OCI-LY1 (cell line): ENCODE data around the gene POC1A.

Experiments
- H2AFZ ChIP-seq: fragments of 200-600 bp; sonication (generic), shearing (Covaris generic); 2 replicates; pipeline ENCODE4 v1.6.0; 2014; ENCODE audit warnings: antibody characterized with exemption, mild to moderate bottlenecking, low read length
- H3F3A ChIP-seq: fragments of 200-600 bp; sonication (generic), shearing (Covaris generic); 2 replicates; pipeline ENCODE4 v1.6.0; 2014; ENCODE audit warnings: mild to moderate bottlenecking, antibody characterized with exemption, low read length, moderate library complexity; ENCODE audit not compliant: insufficient read depth
- H3K27ac ChIP-seq: fragments of 200-600 bp; sonication (generic); 2 replicates; pipeline ENCODE4 v1.5.1; 2014; ENCODE audit warnings: low read length, mixed run types, mild to moderate bottlenecking, low read depth; ENCODE audit not compliant: poor library complexity, severe bottlenecking
- H3K27me3 ChIP-seq: fragments of 200-600 bp; sonication (generic); 2 replicates; pipeline ENCODE4 v1.6.0; 2014; ENCODE audit warnings: antibody characterized with exemption, mild to moderate bottlenecking, low read length, moderate library complexity; ENCODE audit not compliant: insufficient read depth
- H3K36me3 ChIP-seq: fragments of 200-600 bp; sonication (generic); 2 replicates; pipeline ENCODE4 v1.6.1; 2014; ENCODE audit warnings: mild to moderate bottlenecking, antibody characterized with exemption, low read length, moderate library complexity, mixed read lengths; ENCODE audit not compliant: insufficient read depth
- H3K4me1 ChIP-seq: fragments of 200-600 bp; sonication (generic); 2 replicates; pipeline ENCODE4 v1.5.1; 2014; ENCODE audit warnings: mild to moderate bottlenecking, low read length, moderate library complexity; ENCODE audit not compliant: insufficient read depth, severe bottlenecking
- H3K4me2 ChIP-seq: fragments of 200-600 bp; sonication (generic), shearing (Covaris generic); 2 replicates; pipeline ENCODE4 v1.6.1; 2014; ENCODE audit warnings: low read length
- H3K4me3 ChIP-seq: fragments of 200-600 bp; sonication (generic); 2 replicates; pipeline ENCODE4 v1.5.1; 2014; ENCODE audit warnings: low read length, low read depth, mild to moderate bottlenecking, mixed read lengths; ENCODE audit not compliant: poor library complexity, severe bottlenecking
- H3K79me2 ChIP-seq: fragments of 200-600 bp; shearing (Covaris generic); 2 replicates; pipeline ENCODE4 v1.6.1; 2016; ENCODE audit warnings: mixed run types, low read length, mixed read lengths; ENCODE audit not compliant: insufficient read depth
- H3K9ac ChIP-seq: fragments of 200-600 bp; sonication (generic), shearing (Covaris generic); 2 replicates; pipeline ENCODE4 v1.6.1; 2014; ENCODE audit warnings: mild to moderate bottlenecking, low read length, mixed read lengths
- H3K9me2 ChIP-seq: fragments of 200-600 bp; sonication (generic), shearing (Covaris generic); 2 replicates; pipeline ENCODE4 v1.6.1; 2014; ENCODE audit warnings: low read depth, mild to moderate bottlenecking, low read length, mixed read lengths
- H3K9me3 ChIP-seq: fragments of 200-600 bp; shearing (Covaris generic); 2 replicates; pipeline ENCODE4 v1.6.1; 2014; ENCODE audit warnings: low read length, mixed read lengths
- H4K20me1 ChIP-seq: fragments of 200-600 bp; sonication (generic), shearing (Covaris generic); 2 replicates; pipeline ENCODE4 v1.6.0; 2016; ENCODE audit warnings: mild to moderate bottlenecking, low read length; ENCODE audit not compliant: insufficient read depth
- CTCF ChIP-seq: fragments of 200-600 bp; sonication (generic), shearing (Covaris generic); IDR thresholded peaks from 2 replicates; pipeline ENCODE4 v1.5.1; 2017; ENCODE audit warnings: mild to moderate bottlenecking, antibody characterized with exemption, low read length, moderate library complexity, mixed read lengths
- EZH2 ChIP-seq: fragments of 200-600 bp; sonication (generic), shearing (Covaris generic); IDR thresholded peaks from 2 replicates; pipeline ENCODE4 v1.8.0; 2017; ENCODE audit warnings: borderline replicate concordance, mixed run types, mild to moderate bottlenecking, antibody characterized with exemption, low read length, moderate library complexity, mixed read lengths

The POC1A gene

GRCh38 chr3:52141751-52142150, 12.5 kb downstream of the POC1A start:
- peaks cover 38% of the 10 kb centered on the region for H3K36me3 ChIP-seq
- no peaks in the 10 kb centered on the region for H3K9me3 ChIP-seq
- no peak overlapping the region for H3K4me3 ChIP-seq
- no peaks in the 10 kb centered on the region for H4K20me1 ChIP-seq
- no peaks in the 10 kb centered on the region for H3K9me2 ChIP-seq
- TF ChIP-seq EZH2 (no peak), CTCF (no peak)
- no peaks in the 10 kb centered on the region for H3F3A ChIP-seq
- H3K27ac ChIP-seq = no peak overlapping the region
- no peak overlapping the region for H3K4me2 ChIP-seq
- no peaks in the 10 kb centered on the region for H3K79me2 ChIP-seq
- H3K4me1 ChIP-seq = no peaks in the 10 kb centered on the region
- H2AFZ ChIP-seq = no peak overlapping the region
- H3K9ac ChIP-seq = no peak overlapping the region
- H3K27me3 ChIP-seq = no peaks in the 10 kb centered on the region

GRCh38 chr3:52140769-52141168, 13.5 kb downstream of the POC1A start:
- no peak overlapping the region for H3K27ac ChIP-seq
- TF ChIP-seq EZH2 = no peak
- no peak for TF ChIP-seq CTCF
- H3K9me3 ChIP-seq = no peaks in the 10 kb centered on the region

GRCh38 chr3:52140000-52140399, 14.2 kb downstream of the POC1A start:
- Histone ChIP-seq H3K4me1 (no peaks in the 10 kb centered on the region), H3K9ac (no peak overlapping the region), H3K36me3 (peaks cover 31% of the 10 kb centered on the region; the same call in 1 of the 2 replicates), H2AFZ (no peak overlapping the region), H3K79me2 (no peaks in the 10 kb centered on the region), H3K9me3 (no peaks in the 10 kb centered on the region), H3F3A (no peaks in the 10 kb centered on the region), H3K9me2 (no peaks in the 10 kb centered on the region), H3K4me2 (no peak overlapping the region), H4K20me1 (no peaks in the 10 kb centered on the region), H3K27ac (no peak overlapping the region), H3K27me3 (no peaks in the 10 kb centered on the region), H3K4me3 (no peak overlapping the region)
- no peak for TF ChIP-seq CTCF
- no peak for TF ChIP-seq EZH2

More at GRCh38 chr3:52140769-52141168, 13.5 kb downstream of the POC1A start:
- no peaks in the 10 kb centered on the region for H4K20me1 ChIP-seq
- no peaks in the 10 kb centered on the region for H3K27me3 ChIP-seq
- peaks cover 34% of the 10 kb centered on the region for H3K36me3 ChIP-seq
- no peak overlapping the region for H3K9ac ChIP-seq
- no peaks in the 10 kb centered on the region for H3K9me2 ChIP-seq
- no peaks in the 10 kb centered on the region for H3K4me1 ChIP-seq
- no peak overlapping the region for H2AFZ ChIP-seq
- H3F3A ChIP-seq = no peaks in the 10 kb centered on the region
- H3K79me2 ChIP-seq = no peaks in the 10 kb centered on the region
- H3K4me3 ChIP-seq = no peak overlapping the region
- no peak overlapping the region for H3K4me2 ChIP-seq
